NCI-H2227 (cell line): ENCODE data around the gene KLF8.

Experiments used
- DNase-seq: peaks from one replicate; lab custom pipeline; 2025; ENCODE audit not compliant: unreplicated experiment; lab: John Stamatoyannopoulos, UW

Gene KLF8

GRCh38 chrX:56308726-56309125, 76.6 kb downstream of the KLF8 start:
- DNase-seq: no peak

- no peak for DNase-seq
These were observed 77.7 kb downstream of the KLF8 start for GRCh38 chrX:56309881-56310280.

DNA sequence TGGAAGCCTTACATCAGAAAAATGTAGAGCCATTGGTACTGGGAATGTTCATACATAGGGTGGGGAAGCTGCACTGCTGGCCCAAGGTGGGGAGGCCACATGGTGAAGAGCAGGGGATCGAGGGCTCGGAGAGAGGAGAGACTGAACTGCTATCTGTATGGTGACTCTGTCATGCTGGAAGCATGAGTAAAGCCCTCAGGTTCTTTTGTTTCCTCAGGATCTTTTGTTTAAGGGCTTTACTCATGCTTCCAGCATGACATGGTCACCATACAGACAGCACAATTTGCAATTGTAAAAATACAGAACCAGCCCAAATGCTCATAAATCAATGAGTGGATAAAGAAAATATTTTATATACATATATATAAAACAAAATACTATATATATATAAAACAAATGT, 78.4 kb downstream of the KLF8 start:
- DNase-seq: no peak

DNA sequence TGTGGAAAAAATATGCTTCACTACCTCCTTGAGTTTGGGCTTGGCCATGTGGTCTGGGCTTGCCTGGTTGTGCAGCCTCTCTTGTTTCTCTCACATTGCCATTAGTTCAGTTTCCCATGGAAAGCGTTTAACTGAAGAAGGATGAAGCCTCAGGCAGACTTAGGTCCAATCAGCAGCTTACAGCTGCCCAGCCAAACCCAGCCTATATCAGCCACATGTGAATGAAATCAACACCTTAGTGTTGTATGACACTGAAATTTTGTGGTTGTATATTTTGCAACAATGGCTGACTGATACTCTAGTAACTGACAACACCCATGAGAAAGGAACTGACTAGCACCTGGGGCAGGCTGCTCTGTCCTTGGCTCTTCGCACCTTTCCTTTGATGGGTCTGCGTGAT, 81.2 kb downstream of the KLF8 start:
- no peak for DNase-seq

DNA sequence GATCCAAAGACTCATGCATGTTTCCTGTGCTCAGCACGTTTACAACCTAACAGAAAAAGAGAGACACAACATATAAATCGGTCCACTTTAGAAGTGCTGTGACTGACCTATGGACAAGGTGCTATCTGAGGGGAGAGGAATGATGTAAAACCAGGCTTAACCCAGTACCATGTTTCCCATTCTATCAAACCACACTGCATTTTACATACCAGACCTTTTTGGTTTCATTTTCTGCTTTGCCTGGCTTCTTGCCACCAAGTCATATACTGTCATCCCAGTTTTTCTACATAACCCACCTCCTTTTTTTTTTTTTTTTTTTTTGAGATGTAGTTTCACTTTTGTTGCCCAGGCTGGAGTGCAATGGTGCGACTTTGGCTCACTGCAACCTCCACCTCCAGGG, 82.2 kb downstream of the KLF8 start:
- no peak for DNase-seq

DNA sequence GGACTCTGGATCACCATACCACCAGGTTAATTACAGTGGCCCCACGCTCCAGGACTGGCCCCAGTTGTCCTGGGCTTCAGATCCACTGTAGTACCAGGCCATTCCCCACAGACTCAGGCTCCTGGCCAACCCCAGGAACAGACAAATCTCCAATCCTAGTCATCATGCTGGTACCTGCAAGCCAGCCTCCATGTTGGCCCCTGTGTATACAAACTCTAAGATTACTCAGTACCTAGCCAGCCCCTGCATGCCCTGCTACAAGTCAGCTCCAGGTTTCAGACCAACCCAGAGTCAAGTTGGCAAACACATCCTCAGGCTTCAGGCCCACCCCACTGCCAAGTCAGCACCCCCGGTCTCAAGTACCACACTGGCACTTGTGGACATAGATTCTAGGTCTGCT, 85.9 kb downstream of the KLF8 start:
- DNase-seq: no peak

- DNase-seq: no peak
These were observed 87.0 kb downstream of the KLF8 start for GRCh38 chrX:56319165-56319564.
